ENCODE results near the gene GLS. TPM values are rescaled to one million over a fixed set of nuclear protein-coding genes. Genes with fewer than 3 reads are reported as not detected.

The GLS gene
- total and polyA plus RNA-seq, 2 donors (not counting 3 experiments of a cell fraction or from before 2014, with no cell fraction given), result 49.0 to 183 TPM

DNA sequence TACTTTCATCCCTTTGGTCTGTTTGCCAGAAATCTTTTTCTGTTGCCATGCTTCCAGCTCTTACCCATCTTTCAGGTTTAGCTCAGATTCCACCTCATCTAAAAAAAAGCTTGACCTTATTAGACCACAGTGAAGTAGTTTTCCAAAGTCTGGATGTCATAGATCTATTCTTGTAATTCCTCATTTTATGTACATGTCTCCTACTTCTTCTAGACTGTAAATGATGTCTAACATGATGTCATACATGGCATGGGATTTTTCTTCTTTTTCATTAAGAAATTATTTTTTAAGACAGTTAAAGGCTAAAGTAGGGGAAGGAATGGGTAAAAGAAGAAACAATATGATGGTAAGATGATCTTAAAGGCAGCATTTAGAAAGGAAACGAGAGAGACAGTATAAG is 11.3 kb downstream of the GLS start:
- H3K4me2 ChIP-seq (ENCODE audit: insufficient read depth, low read length), result no peak overlapping the region
- H3K4me3 ChIP-seq (replicated peaks in 1 of 3; ENCODE audit: insufficient read depth in 1 of 3, low read depth in 1 of 3, low read length in 3 of 3), result no peak overlapping the region
- no peak for DNase-seq (ENCODE audit: low read depth, low spot score)
- H2AFZ ChIP-seq (ENCODE audit: low read depth, low read length), result no peak overlapping the region
- H3K9me3 ChIP-seq (replicated peaks; ENCODE audit: control insufficient read depth, insufficient read depth, low read length), result no peaks in the 10 kb centered on the region
- ChIA-PET CTCF (interaction anchor here (0.8 to 2.0 kb wide), 3 partner anchors 8 to 41 kb away, joined by 3 to 7 read pairs (median 6); no protein-coding TSS in a partner anchor), POLR2A (interaction anchor here (1.7 kb wide), 1 partner anchor 11 kb away, joined by 14 read pairs; the partner anchor contains the start of gene GLS)
- peaks cover 8% of the 10 kb centered on the region for H4K20me1 ChIP-seq (replicated peaks; ENCODE audit: control insufficient read depth, extremely low read depth, insufficient read depth, low read length)
- dilution Hi-C loops (cut with MboI; ENCODE audit: extremely low pct_ligation_motif_present, low sequenced_read_pairs), result no loop called here
- no TSS peak for BruUV-seq (replicated peaks)
- H3K27me3 ChIP-seq (ENCODE audit: control insufficient read depth in 2 of 2, insufficient read depth in 2 of 2, low read length in 2 of 2), result no peaks in the 10 kb centered on the region
- H3K4me1 ChIP-seq (ENCODE audit: control insufficient read depth, extremely low read depth, insufficient read depth, low read length), result peaks cover 24% of the 10 kb centered on the region
- no peak for FAIRE-seq
- intact Hi-C loops (cut with micrococcal nuclease), result no loop called here
- H3K9ac ChIP-seq (replicated peaks; ENCODE audit: extremely low read depth, insufficient read depth, low read length), result no peak overlapping the region
- no peak for TF ChIP-seq EZH2 (IDR thresholded peaks at IDR 0.05; ENCODE audit: borderline replicate concordance, low read depth, low read length, severe bottlenecking)
- TF ChIP-seq, protein P1, sequence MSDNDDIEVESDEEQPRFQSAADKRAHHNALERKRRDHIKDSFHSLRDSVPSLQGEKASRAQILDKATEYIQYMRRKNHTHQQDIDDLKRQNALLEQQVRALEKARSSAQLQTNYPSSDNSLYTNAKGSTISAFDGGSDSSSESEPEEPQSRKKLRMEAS (IDR thresholded peaks at IDR 0.05; ENCODE audit: insufficient read depth, insufficient read length), result no peak
- TF ChIP-seq POLR2AphosphoS5 (IDR thresholded peaks at IDR 0.05; ENCODE audit: insufficient read depth, low read depth, low read length), result no peak
- TF ChIP-seq JUN (IDR thresholded peaks at IDR 0.05; ENCODE audit: borderline replicate concordance, insufficient read depth, insufficient read length, low read depth), result no peak
- TF ChIP-seq MYC (IDR thresholded peaks at IDR 0.05; ENCODE audit: low read depth, low read length), result no peak
- TF ChIP-seq, protein P2, sequence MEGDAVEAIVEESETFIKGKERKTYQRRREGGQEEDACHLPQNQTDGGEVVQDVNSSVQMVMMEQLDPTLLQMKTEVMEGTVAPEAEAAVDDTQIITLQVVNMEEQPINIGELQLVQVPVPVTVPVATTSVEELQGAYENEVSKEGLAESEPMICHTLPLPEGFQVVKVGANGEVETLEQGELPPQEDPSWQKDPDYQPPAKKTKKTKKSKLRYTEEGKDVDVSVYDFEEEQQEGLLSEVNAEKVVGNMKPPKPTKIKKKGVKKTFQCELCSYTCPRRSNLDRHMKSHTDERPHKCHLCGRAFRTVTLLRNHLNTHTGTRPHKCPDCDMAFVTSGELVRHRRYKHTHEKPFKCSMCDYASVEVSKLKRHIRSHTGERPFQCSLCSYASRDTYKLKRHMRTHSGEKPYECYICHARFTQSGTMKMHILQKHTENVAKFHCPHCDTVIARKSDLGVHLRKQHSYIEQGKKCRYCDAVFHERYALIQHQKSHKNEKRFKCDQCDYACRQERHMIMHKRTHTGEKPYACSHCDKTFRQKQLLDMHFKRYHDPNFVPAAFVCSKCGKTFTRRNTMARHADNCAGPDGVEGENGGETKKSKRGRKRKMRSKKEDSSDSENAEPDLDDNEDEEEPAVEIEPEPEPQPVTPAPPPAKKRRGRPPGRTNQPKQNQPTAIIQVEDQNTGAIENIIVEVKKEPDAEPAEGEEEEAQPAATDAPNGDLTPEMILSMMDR (IDR thresholded peaks at IDR 0.05; ENCODE audit: extremely low read depth in 1 of 2, insufficient read depth in 1 of 2, low read depth in 1 of 2, low read length in 2 of 2), result no peak
- no peak for TF ChIP-seq POLR2A (IDR thresholded peaks at IDR 0.05; ENCODE audit: low read depth, low read length)
- TF ChIP-seq FOS (IDR thresholded peaks at IDR 0.05; ENCODE audit: borderline replicate concordance, insufficient read depth, low read length), result no peak
- no peak for TF ChIP-seq GATA2 (IDR thresholded peaks at IDR 0.05; ENCODE audit: insufficient read depth, insufficient read length, low read depth, low read length)
- peaks cover 93% of the 10 kb centered on the region for H3K79me2 ChIP-seq (ENCODE audit: control insufficient read depth, insufficient read depth, low read length)
- no peaks in the 10 kb centered on the region for H3K9me1 ChIP-seq (replicated peaks; ENCODE audit: control insufficient read depth, extremely low read depth, insufficient read depth, low read length)
- peaks cover 6 to 21% of the 10 kb centered on the region in 2 experiments for H3K36me3 ChIP-seq (ENCODE audit: control insufficient read depth in 2 of 2, extremely low read depth in 1 of 2, insufficient read depth in 2 of 2, low read length in 2 of 2)
- H3K27ac ChIP-seq (ENCODE audit: insufficient read depth, low read depth, low read length), result no peak overlapping the region

Data from endothelial cell of umbilical vein (primary cell).